Activated CD8-positive, alpha-beta memory T cell treated with anti-CD3 and anti-CD28 coated beads, Interleukin-2, amount 50 U/mL, for 4 hours (primary cell): ENCODE data around the gene UBE2Q2.

Source experiments
- DNase-seq: peaks from one replicate; pipeline ENCODE4 v3.0.0-alpha.2; 2020

Gene UBE2Q2

DNA sequence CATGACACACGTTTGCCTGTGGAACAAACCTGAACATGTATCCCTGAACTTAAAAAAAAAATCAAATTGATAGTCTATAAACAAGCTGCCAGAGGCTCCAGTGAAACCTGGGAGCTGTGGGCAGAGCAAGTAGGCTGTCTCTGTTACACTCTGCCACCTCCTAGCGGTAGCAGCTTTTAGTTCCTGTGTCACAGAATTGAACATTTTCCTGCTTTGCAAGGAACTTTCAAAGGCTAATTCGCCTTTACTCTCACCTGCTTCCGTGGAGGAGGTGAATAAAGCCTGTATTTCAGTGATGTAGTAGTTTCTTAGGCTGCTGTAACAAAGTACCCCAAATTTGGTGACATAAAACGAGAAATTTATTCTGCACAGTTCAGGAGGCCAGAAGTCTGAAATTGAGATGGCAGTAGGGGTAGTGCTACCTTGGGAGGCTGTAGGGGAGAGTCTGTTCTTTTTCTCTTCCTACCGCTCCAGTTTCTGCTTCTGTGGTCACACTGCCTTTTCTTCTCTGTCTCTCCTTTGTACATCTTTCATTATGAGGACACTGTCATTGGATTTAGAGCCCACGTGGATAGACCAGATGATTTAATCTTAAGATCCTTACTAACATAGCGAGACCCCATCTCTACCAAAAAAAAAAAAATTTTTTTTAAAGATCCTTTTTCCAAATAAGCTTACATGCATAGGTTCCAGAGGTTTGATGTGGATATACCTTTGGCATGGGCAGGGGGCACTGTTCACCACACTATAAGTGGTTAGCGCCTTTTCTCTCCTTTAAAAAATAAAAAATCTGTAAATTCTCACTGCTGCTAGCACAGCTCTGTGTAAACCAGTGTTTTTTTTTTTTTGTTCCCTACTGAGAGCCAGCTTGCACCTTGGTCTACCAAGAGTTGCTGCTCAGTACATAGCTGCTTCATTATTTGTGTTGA is 85.7 kb downstream of the UBE2Q2 start:
- DNase-seq = no peak

DNA sequence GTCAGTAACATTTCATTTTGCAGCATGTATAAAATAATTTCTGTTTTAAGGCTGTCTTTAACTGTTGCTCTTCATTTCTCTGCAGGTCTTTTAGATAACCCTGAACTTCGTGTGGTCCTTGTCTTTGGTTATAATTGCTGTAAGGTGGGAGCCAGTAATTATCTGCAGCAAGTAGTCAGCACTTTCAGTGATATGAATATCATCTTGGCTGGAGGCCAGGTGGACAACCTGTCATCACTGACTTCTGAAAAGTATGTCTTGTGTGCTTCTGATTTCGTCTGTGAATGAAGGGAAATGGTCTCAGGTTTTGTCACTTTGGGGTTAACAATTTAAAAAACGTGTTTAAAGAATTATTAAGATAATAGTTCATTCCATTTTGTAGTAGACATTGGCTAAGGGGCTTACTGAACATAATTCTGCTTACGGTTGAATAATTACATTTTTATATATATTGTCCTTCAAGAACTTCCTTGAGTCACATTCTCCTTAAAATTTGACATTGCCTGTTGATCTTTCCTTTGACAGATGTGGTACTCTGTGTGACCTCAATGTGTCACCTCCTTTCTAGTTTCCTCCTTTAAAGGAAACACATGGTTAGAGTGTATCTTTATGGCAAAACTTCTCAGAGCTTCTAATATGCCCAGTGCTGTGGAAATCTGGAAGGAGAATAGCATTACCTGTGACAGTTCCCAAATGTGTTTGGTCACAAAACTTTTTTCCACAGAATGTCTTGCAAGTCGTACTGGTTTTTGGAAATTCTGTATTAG is 86.7 kb downstream of the UBE2Q2 start:
- no peak for DNase-seq

DNA sequence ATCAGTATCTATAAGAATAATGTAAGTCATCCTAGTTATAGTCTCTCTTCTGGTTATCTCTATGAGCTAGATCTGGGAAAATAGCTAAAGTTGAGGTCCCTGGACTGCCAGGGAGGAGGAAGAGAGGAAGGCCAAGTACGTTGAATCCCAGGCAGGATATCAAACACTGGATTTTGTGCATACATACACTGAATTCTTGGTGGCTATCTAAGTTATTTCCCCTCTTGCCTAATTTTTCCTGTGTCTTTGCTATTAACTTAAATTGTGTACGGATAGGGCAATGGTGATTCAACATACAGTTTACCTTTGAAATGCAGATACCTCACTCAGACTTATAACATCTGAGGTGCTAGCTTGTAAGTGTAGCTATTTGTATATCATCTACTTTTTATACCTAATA is 87.6 kb downstream of the UBE2Q2 start:
- DNase-seq = no peak

DNA sequence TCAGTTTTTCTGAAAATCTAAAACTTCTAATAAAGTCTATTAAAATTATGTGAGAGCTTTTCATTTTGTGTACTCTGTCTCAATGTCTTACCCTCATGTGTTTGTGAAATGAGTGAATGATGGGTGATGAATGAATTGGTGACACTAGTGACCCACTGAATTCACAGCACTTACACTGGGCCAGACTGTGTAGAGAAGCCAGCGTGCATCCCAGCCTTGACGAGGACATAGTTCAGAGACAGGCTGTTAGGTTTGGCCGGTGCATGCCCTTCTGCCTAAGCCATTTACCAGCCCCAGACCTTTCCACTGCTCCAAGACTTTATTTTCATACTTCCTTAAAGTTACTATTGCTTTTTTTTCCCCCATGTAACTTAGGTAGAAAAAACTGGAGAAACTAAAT is 99.2 kb downstream of the UBE2Q2 start:
- no peak for DNase-seq

DNA sequence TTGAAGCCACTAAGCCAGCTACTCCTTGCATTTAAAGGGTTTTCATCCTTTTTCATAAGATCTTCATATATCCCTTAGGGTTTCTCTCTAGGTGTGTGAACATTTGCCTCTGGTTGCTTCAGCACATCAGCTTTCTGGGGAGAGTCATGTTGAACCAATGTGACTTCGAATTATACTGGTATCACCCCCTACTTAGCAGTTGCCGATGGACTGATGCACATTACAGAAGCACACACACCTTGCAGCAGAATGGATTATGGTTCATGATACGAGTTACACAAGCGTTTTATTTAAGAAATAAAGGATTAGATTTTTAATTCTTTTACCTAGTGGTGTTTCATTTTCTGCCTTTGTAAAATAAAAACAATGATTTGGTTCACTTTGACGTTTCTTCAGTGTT is 100.0 kb downstream of the UBE2Q2 start:
- DNase-seq = no peak

DNA sequence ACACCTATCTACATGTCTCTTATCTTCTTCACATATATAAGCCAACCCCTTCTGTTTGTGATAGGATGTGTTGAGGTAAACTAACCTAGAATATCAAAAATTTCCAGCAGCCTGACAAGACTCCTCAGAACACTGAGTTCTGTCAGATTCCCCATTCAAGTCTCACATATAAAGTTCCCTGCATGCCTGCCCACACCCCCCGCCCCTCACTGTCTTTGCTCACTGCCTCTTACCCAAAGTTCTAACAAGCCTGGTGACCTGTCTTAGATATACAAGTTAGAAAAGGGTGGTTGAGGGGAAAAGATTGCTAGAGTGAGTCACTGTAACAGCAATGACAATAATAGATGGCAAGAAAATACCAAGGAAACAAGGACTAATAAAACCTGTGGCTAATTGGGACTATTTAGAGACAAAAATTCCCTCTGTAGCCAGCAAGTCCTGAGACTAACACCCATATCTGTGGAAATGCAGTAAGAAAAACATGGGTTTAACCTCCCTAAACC is 100.5 kb downstream of the UBE2Q2 start:
- DNase-seq = no peak

DNA sequence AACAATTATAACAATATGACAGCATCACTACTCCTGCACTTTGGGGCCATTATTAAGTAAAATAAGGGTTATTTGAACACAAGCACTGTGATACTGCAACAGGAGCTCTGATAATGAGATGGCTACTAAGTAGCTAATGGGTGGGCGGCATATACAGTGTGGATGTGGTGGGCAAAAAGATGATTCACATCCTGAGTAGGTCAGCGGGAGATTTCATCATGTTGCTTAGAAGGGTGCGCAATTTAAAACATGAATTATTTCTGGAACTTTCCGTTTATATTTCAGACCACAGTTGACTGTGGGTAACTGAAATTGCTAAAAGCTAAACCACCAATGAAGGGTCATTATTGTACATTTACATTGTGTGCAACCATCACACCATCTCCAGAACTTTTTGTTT is 102.7 kb downstream of the UBE2Q2 start:
- no peak for DNase-seq

DNA sequence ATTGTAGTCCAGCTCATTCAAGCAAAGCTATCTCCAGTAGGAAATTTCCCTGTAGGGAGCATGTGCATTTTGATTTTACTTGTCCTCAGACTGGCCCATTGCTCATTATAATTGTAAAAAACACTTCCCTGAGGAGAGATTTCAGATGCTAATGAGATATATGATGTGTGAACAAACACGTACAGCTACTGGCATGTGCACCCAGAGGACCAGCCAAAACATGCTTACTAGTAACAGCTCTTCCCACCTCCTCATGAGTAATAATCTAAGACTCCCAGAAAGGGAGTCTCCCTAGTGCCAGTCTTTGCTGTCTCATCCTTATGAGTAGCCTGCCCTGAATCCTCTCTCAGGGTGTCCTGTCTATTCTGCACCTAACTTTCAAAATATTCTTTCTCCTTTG is 103.8 kb downstream of the UBE2Q2 start:
- no peak for DNase-seq

DNA sequence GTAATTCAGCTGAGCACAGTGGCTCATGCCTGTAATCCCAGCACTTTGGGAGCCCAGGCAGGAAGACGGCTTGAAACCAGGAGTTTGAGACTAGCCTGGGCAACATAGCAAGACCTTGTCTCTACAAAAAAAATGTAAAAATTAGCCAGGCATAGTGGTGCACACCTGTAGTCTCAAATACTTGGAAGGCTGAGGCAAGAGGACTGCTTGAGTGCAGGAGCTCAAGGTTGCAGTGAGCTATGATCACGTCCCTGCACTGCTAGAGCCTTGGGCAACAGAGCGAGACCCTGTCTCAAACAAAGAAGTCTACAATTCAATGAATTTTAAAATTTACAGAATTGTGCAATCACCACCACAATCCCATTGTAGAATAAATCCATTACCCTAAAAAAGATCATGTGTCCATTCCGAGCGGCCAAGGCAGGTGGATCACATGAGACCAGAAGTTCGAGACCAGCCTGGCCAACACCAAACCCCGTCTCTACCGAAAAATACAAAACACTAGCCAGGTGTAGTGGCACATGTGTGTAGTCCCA is 105.6 kb downstream of the UBE2Q2 start:
- DNase-seq = no peak
